OCI-LY1 (cell line): ENCODE measurements around the gene XYLT1.

Source experiments
- EZH2 ChIP-seq: fragments of 200-600 bp; sonication (generic), shearing (Covaris generic); IDR thresholded peaks from 2 replicates; pipeline ENCODE4 v1.8.0; 2017; ENCODE audit warnings: borderline replicate concordance, mixed run types, mild to moderate bottlenecking, antibody characterized with exemption, low read length, moderate library complexity, mixed read lengths
- TF ChIP-seq, protein P1 (sequence below): fragments of 200-600 bp; sonication (generic), shearing (Covaris generic); IDR thresholded peaks from 2 replicates; pipeline ENCODE4 v1.5.1; 2017; ENCODE audit warnings: mild to moderate bottlenecking, antibody characterized with exemption, low read length, moderate library complexity, mixed read lengths

DNA sequence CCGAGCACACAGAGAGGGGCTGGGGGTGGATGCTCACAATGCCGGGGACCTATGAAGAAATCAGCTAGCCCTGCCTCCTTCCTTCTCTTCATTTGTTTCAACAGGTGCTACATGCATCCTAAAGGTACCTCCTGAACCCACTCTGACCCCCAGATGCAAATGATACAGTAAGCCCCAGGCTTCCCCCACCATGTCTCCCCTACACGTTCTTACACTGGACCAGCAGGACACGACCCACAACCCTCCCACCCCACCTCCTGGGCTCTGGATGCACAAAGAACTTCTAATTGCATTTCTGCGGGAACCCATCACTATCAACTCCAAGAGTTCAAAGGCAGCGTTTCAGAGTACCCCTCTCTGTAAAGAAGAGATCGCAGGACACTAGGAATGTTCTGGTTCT, 2.1 kb downstream of the XYLT1 start:
- TF ChIP-seq, protein P1, sequence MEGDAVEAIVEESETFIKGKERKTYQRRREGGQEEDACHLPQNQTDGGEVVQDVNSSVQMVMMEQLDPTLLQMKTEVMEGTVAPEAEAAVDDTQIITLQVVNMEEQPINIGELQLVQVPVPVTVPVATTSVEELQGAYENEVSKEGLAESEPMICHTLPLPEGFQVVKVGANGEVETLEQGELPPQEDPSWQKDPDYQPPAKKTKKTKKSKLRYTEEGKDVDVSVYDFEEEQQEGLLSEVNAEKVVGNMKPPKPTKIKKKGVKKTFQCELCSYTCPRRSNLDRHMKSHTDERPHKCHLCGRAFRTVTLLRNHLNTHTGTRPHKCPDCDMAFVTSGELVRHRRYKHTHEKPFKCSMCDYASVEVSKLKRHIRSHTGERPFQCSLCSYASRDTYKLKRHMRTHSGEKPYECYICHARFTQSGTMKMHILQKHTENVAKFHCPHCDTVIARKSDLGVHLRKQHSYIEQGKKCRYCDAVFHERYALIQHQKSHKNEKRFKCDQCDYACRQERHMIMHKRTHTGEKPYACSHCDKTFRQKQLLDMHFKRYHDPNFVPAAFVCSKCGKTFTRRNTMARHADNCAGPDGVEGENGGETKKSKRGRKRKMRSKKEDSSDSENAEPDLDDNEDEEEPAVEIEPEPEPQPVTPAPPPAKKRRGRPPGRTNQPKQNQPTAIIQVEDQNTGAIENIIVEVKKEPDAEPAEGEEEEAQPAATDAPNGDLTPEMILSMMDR = no peak
- TF ChIP-seq EZH2 = no peak
